Parathyroid adenoma (tissue), 2 donors: ENCODE measurements around the gene SPRYD3.
"Not testable (repeated sequence)": the region's sequence is repeated elsewhere in the genome, so short reads cannot be mapped to it uniquely, and the experiment has no call there.

Experiments used
- H2AFZ ChIP-seq: fragments of 300-600 bp; sonication (generic); one replicate; pipeline ENCODE4 v1.7.0; 2017; ENCODE audit warnings: antibody characterized with exemption, mild to moderate bottlenecking
- H3K27ac ChIP-seq: fragments of 300-600 bp; sonication (generic); one replicate; pipeline ENCODE4 v1.7.0; 2017
- H3K27me3 ChIP-seq: fragments of 300-600 bp; sonication (generic); one replicate; pipeline ENCODE4 v1.7.0; 2017; ENCODE audit warnings: low read length; ENCODE audit not compliant: control insufficient read depth, insufficient read depth
- H3K36me3 ChIP-seq: fragments of 300-600 bp; sonication (generic); one replicate; pipeline ENCODE4 v1.7.0; 2017; ENCODE audit warnings: low read length; ENCODE audit not compliant: control insufficient read depth, insufficient read depth
- H3K4me1 ChIP-seq: fragments of 300-600 bp; sonication (generic); one replicate; pipeline ENCODE4 v1.7.0; 2017; ENCODE audit warnings: control low read depth
- H3K4me2 ChIP-seq: fragments of 300-600 bp; sonication (generic); one replicate; pipeline ENCODE4 v1.7.0; 2017; ENCODE audit warnings: low read length
- H3K4me3 ChIP-seq: fragments of 300-600 bp; sonication (generic); one replicate; pipeline ENCODE4 v1.7.0; 2017; ENCODE audit warnings: low read depth, low read length
- H3K79me2 ChIP-seq: fragments of 300-600 bp; sonication (generic); one replicate; pipeline ENCODE4 v1.7.0; 2017; ENCODE audit warnings: control low read depth
- H3K9ac ChIP-seq: fragments of 300-600 bp; sonication (generic); one replicate; pipeline ENCODE4 v1.7.0; 2017; ENCODE audit warnings: mild to moderate bottlenecking
- H3K9me3 ChIP-seq: fragments of 300-600 bp; sonication (generic); one replicate; pipeline ENCODE4 v1.7.0; 2017; ENCODE audit warnings: low read length; ENCODE audit not compliant: control insufficient read depth
- TF ChIP-seq, protein P1 (sequence below): fragments of 300-600 bp; sonication (generic); IDR thresholded peaks from one replicate; pipeline ENCODE4 v1.7.0; 2017; ENCODE audit warnings: antibody characterized with exemption, mild to moderate bottlenecking
- donor health status: primary hyperparathyroidism.

SPRYD3 gene

DNA sequence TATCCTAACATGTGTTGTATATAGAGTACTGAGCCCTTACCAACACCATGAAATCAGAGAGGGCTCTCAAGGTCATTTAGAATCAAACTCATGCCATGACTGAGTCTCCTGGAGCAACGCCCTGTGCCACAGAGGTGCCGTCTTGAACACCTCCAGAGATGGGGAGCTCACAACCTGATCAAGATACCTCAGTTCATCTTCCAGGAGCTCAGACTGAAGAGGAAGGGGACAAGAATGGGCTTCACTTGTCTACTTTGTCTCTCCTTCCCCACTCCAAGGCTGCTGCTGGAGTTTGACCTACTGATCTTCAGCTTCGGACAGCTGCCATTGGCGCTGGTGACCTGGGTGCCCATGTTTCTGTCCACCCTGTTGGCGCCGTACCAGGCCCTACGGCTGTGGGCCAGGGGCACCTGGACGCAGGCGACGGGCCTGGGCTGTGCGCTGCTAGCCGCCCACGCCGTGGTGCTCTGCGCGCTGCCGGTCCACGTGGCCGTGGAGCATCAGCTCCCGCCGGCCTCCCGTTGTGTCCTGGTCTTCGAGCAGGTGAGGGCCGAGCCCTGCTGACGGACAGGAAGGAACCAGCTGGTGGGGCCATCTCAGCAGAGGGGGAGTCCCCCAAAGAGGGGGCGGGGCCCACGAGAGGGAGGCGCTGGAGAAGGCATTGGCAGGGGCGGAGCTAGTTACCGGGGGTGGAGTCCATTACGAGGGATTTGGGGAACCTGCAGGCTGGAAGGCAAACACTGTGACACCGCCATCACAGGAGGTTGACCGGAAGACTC, 36.1 kb upstream of the SPRYD3 start:
- Histone ChIP-seq H3K79me2 (no peaks in the 10 kb centered on the region), H3K9ac (no peak overlapping the region), H3K9me3 (no peaks in the 10 kb centered on the region), H3K36me3 (no peaks in the 10 kb centered on the region), H3K4me3 (no peak overlapping the region), H3K27me3 (no peaks in the 10 kb centered on the region), H2AFZ (no peak overlapping the region), H3K4me2 (no peak overlapping the region), H3K27ac (no peak overlapping the region), H3K4me1 (no peaks in the 10 kb centered on the region)
- TF ChIP-seq, protein P1, sequence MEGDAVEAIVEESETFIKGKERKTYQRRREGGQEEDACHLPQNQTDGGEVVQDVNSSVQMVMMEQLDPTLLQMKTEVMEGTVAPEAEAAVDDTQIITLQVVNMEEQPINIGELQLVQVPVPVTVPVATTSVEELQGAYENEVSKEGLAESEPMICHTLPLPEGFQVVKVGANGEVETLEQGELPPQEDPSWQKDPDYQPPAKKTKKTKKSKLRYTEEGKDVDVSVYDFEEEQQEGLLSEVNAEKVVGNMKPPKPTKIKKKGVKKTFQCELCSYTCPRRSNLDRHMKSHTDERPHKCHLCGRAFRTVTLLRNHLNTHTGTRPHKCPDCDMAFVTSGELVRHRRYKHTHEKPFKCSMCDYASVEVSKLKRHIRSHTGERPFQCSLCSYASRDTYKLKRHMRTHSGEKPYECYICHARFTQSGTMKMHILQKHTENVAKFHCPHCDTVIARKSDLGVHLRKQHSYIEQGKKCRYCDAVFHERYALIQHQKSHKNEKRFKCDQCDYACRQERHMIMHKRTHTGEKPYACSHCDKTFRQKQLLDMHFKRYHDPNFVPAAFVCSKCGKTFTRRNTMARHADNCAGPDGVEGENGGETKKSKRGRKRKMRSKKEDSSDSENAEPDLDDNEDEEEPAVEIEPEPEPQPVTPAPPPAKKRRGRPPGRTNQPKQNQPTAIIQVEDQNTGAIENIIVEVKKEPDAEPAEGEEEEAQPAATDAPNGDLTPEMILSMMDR: no peak

DNA sequence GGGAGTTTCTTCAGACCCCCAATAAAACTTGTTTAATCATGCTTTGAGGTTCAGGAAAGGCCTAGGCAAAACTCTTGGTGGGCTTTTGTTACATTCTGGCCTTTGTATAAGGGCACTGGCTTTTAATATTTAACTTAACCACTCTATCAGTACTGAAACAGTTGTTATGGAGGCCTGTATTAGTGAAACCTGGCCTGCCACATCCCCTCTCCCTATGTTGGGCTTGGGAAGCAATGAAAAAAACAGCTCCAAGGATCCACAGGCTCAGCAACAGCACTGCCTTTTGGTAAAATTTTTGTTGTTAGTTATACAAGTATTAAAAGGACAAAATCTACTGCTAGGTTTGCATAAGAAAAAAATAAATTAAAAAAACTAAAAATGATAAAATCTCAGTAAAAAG, 34.8 kb upstream of the SPRYD3 start:
- Histone ChIP-seq H3K4me3 (no peak overlapping the region), H3K79me2 (no peaks in the 10 kb centered on the region), H3K4me1 (no peaks in the 10 kb centered on the region), H3K27me3 (no peaks in the 10 kb centered on the region), H3K36me3 (no peaks in the 10 kb centered on the region), H3K9me3 (no peaks in the 10 kb centered on the region), H3K4me2 (no peak overlapping the region), H3K27ac (no peak overlapping the region), H3K9ac (no peak overlapping the region), H2AFZ (no peak overlapping the region)
- TF ChIP-seq, protein P1: no peak

DNA sequence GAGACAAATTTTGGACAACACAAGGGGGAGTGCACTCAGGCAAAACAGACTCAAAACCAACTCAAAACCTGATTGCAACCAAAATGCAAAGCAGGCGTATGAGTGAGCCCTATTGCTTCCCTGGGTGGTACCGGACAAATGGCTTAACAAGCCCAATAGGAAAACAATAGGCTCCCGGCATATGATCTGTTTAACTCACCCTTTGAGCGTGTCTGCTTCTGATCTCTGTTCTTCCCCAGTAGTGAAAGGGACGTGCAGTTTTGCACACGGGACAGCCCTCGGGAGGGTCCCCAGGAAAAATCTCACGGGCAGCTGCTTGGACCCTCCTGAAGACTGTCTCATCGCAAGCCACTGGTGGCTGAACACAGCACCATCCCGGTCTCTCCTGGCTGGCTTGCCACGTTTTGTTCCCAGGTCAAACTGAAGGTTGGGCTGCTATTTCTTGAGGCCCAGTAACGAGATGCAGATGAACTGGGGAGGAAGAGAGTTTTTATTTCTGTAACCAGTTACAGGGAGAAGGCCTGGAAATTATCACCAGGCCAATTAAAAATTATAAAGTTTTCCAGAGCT, 34.0 kb upstream of the SPRYD3 start:
- no peak overlapping the region for H3K4me3 ChIP-seq
- no peak overlapping the region for H3K4me2 ChIP-seq
- no peak overlapping the region for H2AFZ ChIP-seq
- no peak overlapping the region for H3K27ac ChIP-seq
- no peaks in the 10 kb centered on the region for H3K36me3 ChIP-seq
- TF ChIP-seq, protein P1: no peak
- H3K79me2 ChIP-seq: no peaks in the 10 kb centered on the region
- H3K9ac ChIP-seq: no peak overlapping the region
- no peaks in the 10 kb centered on the region for H3K4me1 ChIP-seq
- no peaks in the 10 kb centered on the region for H3K9me3 ChIP-seq
- no peaks in the 10 kb centered on the region for H3K27me3 ChIP-seq

DNA sequence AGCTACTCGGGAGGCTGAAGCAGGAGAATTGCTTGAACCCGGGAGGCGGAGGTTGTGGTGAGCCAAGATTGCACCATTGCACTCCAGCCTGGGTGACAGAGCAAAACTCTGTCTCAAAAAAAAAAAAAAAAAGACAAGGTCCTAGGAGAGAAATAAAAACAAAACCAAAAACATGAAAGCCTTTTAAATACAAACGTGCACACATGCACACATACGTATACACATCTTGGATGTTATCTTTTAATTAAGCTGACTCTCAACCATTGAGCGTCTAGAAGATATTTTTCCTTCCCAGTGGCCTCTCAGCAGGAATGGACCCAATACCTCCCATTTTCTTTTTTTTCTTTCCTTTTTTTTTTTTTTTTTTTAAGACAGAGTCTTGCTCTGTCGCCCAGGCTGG, 33.2 kb upstream of the SPRYD3 start:
- not testable (repeated sequence) for H3K9ac ChIP-seq, H3K36me3 ChIP-seq, H3K4me1 ChIP-seq, H3K27me3 ChIP-seq, H3K4me2 ChIP-seq, H2AFZ ChIP-seq, H3K79me2 ChIP-seq, H3K4me3 ChIP-seq, H3K27ac ChIP-seq, H3K9me3 ChIP-seq

DNA sequence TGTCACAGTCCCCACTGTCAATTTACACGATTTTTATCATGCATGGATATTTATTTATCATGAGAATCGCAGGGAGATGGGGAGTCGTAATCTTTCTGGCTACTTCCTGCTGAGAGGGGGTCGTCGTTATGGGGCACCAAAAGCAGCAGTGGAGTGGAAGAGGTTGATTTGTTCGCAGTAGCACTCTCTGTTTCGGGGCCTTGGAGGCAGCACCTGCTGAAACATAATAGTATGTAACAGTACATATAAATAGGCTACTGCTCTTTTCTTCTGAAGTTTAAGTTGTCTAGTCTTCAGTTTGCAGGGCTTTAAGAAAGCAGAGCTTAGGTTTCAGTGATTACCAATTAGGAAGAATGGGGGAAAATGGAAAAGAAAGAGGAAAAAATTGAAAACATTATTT, 27.9 kb upstream of the SPRYD3 start:
- Histone ChIP-seq H3K9me3 (no peaks in the 10 kb centered on the region), H3K27ac (no peak overlapping the region), H3K79me2 (no peaks in the 10 kb centered on the region), H3K4me1 (no peaks in the 10 kb centered on the region), H3K9ac (no peak overlapping the region), H3K27me3 (no peaks in the 10 kb centered on the region), H3K4me3 (no peak overlapping the region), H2AFZ (no peak overlapping the region), H3K36me3 (no peaks in the 10 kb centered on the region), H3K4me2 (no peak overlapping the region)
- TF ChIP-seq, protein P1: no peak
